Thoracic aorta (tissue), 2 donors: ENCODE data around the gene OR10A4. TPM values are rescaled to one million over a fixed set of nuclear protein-coding genes. Genes with fewer than 3 reads are reported as not detected.
"Not testable (repeated sequence)": the region's sequence is repeated elsewhere in the genome, so short reads cannot be mapped to it uniquely, and the experiment has no call there.

Experiments
- ATAC-seq: fragments of 150-250 bp; one replicate; pipeline ENCODE4 v1.8.0; 2017; ENCODE audit warnings: low read depth; ENCODE audit not compliant: insufficient number of reproducible peaks, low FRiP score
- DNase-seq: peaks from one replicate; pipeline ENCODE4 v3.0.0-alpha.2; 2020; ENCODE audit warnings: low spot score
- H3K27ac ChIP-seq, 2 donors: fragments of 200-600 bp; sonication (generic); 1 replicate in 1 of 2; 2 replicates in 1 of 2; pipeline ENCODE4 v1.5.1; 2016; ENCODE audit warnings: mild to moderate bottlenecking in 2 of 2, moderate library complexity in 2 of 2
- H3K27me3 ChIP-seq: fragments of 200-600 bp; sonication (generic); replicated peaks from 2 replicates; pipeline ENCODE4 v1.6.0; 2016; ENCODE audit warnings: mild to moderate bottlenecking; ENCODE audit not compliant: insufficient read depth
- H3K36me3 ChIP-seq: fragments of 200-600 bp; sonication (generic); one replicate; pipeline ENCODE4 v1.5.1; 2016
- H3K4me1 ChIP-seq, 2 donors: fragments of 200-600 bp; sonication (generic); 1 replicate in 1 of 2; 2 replicates in 1 of 2; pipeline versions ENCODE4 v1.5.1 to v1.6.0; 2016; ENCODE audit warnings: low read depth in 2 of 2, mild to moderate bottlenecking in 1 of 2; ENCODE audit not compliant: control insufficient read depth in 1 of 2
- H3K4me3 ChIP-seq: fragments of 200-600 bp; sonication (generic); 2 replicates; pipeline ENCODE4 v1.5.1; 2016; ENCODE audit warnings: mild to moderate bottlenecking
- H3K9me3 ChIP-seq: fragments of 200-600 bp; sonication (generic); 2 replicates; pipeline ENCODE4 v1.5.1; 2016
- total RNA-seq, 2 donors: library from RNA; depleted of rRNA; stranded (reverse); fragments of >200 nt; gene quantifications; one replicate each; pipeline versions ENCODE4 v1.1.0 to v1.2.3, GENCODE V29; 2016
- TF ChIP-seq, protein P1 (sequence below): fragments of 200-600 bp; sonication (generic); IDR thresholded peaks from one replicate; pipeline ENCODE4 v1.5.1; 2019; ENCODE audit warnings: antibody characterized with exemption

The OR10A4 gene
- total RNA-seq, 2 donors from 2014 or later = not detected

DNA sequence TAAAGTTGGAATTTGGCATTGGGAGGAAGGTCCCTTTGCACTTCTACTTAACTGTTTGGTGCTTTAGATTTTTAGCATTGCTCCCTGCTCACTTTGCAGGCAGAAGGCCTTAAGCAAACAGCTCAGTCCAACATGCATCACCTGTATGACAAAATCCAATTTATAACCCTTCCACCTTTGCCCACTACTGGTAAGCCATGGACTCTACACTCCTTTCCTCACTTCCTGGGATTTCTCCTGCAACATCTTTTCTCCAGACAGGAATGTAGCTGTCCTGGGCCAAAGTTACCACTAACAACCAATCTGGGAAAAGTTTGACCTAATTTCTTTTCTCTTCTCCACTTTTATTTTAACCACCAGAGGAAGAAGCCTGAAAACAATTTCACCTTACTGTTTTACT, 17.7 kb downstream of the OR10A4 start:
- Histone ChIP-seq H3K27me3 (no peaks in the 10 kb centered on the region), H3K4me3 (no peak overlapping the region), H3K27ac (no peak overlapping the region), H3K4me1 (no peaks in the 10 kb centered on the region), H3K36me3 (no peaks in the 10 kb centered on the region), H3K9me3 (no peaks in the 10 kb centered on the region)
- TF ChIP-seq, protein P1, sequence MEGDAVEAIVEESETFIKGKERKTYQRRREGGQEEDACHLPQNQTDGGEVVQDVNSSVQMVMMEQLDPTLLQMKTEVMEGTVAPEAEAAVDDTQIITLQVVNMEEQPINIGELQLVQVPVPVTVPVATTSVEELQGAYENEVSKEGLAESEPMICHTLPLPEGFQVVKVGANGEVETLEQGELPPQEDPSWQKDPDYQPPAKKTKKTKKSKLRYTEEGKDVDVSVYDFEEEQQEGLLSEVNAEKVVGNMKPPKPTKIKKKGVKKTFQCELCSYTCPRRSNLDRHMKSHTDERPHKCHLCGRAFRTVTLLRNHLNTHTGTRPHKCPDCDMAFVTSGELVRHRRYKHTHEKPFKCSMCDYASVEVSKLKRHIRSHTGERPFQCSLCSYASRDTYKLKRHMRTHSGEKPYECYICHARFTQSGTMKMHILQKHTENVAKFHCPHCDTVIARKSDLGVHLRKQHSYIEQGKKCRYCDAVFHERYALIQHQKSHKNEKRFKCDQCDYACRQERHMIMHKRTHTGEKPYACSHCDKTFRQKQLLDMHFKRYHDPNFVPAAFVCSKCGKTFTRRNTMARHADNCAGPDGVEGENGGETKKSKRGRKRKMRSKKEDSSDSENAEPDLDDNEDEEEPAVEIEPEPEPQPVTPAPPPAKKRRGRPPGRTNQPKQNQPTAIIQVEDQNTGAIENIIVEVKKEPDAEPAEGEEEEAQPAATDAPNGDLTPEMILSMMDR = no peak
- no peak for ATAC-seq
- DNase-seq = no peak

DNA sequence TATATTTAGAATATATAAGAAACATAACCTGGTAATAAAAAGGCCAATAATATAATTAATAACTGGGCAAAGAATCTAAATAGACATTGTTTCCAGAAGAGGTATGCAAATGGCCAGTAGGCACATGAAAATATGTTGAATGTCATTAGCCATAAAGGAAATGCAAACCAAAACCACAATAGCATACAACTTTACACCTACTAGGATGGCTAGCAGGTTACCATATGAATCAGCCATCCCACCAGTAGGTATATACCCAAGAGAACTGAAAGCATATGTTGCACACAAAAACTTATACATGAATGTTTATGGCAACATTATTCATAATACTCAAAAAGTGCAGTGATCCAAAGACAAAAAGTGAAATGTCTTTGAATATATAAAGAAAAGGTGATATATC, 18.6 kb downstream of the OR10A4 start:
- H3K4me1 ChIP-seq = no peaks in the 10 kb centered on the region
- H3K9me3 ChIP-seq = no peaks in the 10 kb centered on the region
- no peak for DNase-seq
- H3K36me3 ChIP-seq = no peaks in the 10 kb centered on the region
- ATAC-seq = no peak
- no peaks in the 10 kb centered on the region for H3K27me3 ChIP-seq
- H3K27ac ChIP-seq = no peak overlapping the region
- H3K4me3 ChIP-seq = no peak overlapping the region
- TF ChIP-seq, protein P1 = no peak

GRCh38 chr11:6898911-6899310, 22.5 kb downstream of the OR10A4 start:
- DNase-seq = no peak
- Histone ChIP-seq H3K4me3 (no peak overlapping the region), H3K9me3 (no peaks in the 10 kb centered on the region), H3K4me1 (no peaks in the 10 kb centered on the region), H3K27me3 (no peaks in the 10 kb centered on the region), H3K27ac (no peak overlapping the region), H3K36me3 (no peaks in the 10 kb centered on the region)
- ATAC-seq = no peak
- TF ChIP-seq, protein P1 = no peak

DNA sequence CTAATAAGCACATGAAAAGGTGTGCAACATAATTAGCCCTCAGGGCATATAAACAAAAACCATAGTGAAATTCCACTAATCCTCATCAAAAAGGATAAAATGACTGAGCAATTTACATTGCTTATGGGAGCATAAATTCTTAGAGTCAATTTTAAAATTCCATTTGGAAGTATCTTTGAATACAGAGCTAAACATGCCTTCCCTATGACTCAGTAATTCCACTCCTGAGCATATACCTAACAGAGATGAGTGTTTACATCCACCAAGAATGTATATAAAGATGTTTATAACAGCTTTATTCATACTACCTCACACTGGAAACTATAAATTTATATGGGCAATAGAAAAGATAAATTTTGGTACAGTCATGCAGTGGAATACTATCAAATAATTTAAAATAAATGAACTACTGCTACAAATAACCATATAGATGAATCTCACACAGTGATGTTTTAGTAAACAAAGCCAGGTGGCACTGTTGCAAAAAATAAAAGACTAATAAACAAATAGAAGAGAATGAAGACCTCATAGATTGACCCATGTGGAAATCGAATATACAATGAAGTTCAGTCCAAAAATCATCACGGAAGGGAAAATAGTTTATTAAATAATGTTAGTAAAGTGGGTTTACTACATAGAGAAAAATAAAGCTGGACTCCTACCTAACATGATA, 24.0 kb downstream of the OR10A4 start:
- ATAC-seq (no peak), DNase-seq (no peak)
- TF ChIP-seq, protein P1 = no peak
- Histone ChIP-seq H3K27ac (no peak overlapping the region), H3K27me3 (no peaks in the 10 kb centered on the region), H3K4me3 (no peak overlapping the region), H3K4me1 (no peaks in the 10 kb centered on the region), H3K9me3 (no peaks in the 10 kb centered on the region), H3K36me3 (no peaks in the 10 kb centered on the region)

DNA sequence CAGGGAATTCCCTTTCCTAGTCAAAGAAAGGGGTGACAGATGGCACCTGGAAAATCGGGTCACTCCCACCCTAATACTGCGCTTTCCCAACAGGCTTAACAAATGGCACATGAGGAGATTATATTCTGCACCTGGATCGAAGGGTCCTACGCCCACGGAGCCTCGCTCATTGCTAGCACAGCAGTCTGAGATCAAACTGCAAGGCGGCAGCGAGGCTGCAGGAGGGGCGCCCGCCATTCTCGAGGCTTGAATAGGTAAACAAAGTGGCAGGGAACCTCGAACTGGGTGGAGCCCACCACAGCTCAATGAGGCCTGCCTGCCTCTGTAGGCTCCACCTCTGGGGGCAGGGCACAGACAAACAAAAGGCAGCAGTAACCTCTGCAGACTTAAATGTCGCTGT, 28.4 kb downstream of the OR10A4 start:
- not testable (repeated sequence) for H3K4me1 ChIP-seq, H3K27me3 ChIP-seq, DNase-seq, H3K36me3 ChIP-seq, H3K4me3 ChIP-seq, ATAC-seq, H3K27ac ChIP-seq, H3K9me3 ChIP-seq

- Histone ChIP-seq H3K27ac (no peak overlapping the region), H3K4me3 (no peak overlapping the region)
- TF ChIP-seq, protein P1 = no peak
Measured at GRCh38 chr11:6911378-6911777, 35.0 kb downstream of the OR10A4 start.

More at GRCh38 chr11:6911378-6911777, 35.0 kb downstream of the OR10A4 start:
- ATAC-seq (no peak), DNase-seq (no peak)
- Histone ChIP-seq H3K9me3 (no peaks in the 10 kb centered on the region), H3K36me3 (no peaks in the 10 kb centered on the region), H3K4me1 (no peaks in the 10 kb centered on the region), H3K27me3 (no peaks in the 10 kb centered on the region)
